Panc1 (cell line): ENCODE results near the gene TRAPPC1. TPM values are rescaled to one million over a fixed set of nuclear protein-coding genes. Genes with fewer than 3 reads are reported as not detected.
A peak's percentile ranks its signal among the peaks of the same experiment; 100 is the strongest.

Experiments used
- ATAC-seq: fragments of 200-7000 bp; cut with Tn5 transposase; 2 replicates; pipeline ENCODE4 v1.9.1; 2020; ENCODE audit warnings: mild to moderate bottlenecking, moderate library complexity
- BruUV-seq: library from RNA; stranded (reverse); fragments of 400-500 nt; replicated peaks from 2 replicates; lab custom pipeline; 2021; lab: Mats Ljungman, UMichigan
- CTCF ChIA-PET: fragments of 300-600 bp; sonication (Branson Sonifier 250); formaldehyde crosslinking; loops from one replicate; lab custom pipeline; 2022; ENCODE audit warnings: antibody characterized with exemption; lab: Charles Lee
- POLR2A ChIA-PET: fragments of 300-600 bp; sonication (Branson Sonifier 250); formaldehyde crosslinking; loops from one replicate; lab custom pipeline; 2022; ENCODE audit warnings: antibody characterized with exemption; lab: Charles Lee
- DNase-seq: peaks from one replicate; pipeline ENCODE4 v3.0.0-alpha.2; 2010; ENCODE audit warnings: low read depth, low spot score
- H3K27ac ChIP-seq: 2 replicates; pipeline ENCODE4 v1.5.1; 2011; ENCODE audit warnings: mild to moderate bottlenecking, low read length, inconsistent platforms
- H3K27me3 ChIP-seq: fragments of 200-500 bp; sonication (Bioruptor generic); 2 replicates; pipeline ENCODE4 v1.6.0; 2014; ENCODE audit warnings: low read length, inconsistent platforms; ENCODE audit not compliant: control insufficient read depth, insufficient read depth
- H3K36me3 ChIP-seq: fragments of 200-500 bp; sonication (Bioruptor generic); 2 replicates; pipeline ENCODE4 v1.5.1; 2014; ENCODE audit warnings: inconsistent platforms, mild to moderate bottlenecking, low read length, moderate library complexity; ENCODE audit not compliant: control insufficient read depth, insufficient read depth
- H3K4me1 ChIP-seq: 2 replicates; pipeline ENCODE4 v1.5.1; 2011; ENCODE audit warnings: inconsistent platforms, mild to moderate bottlenecking, low read length, moderate library complexity; ENCODE audit not compliant: control insufficient read depth, insufficient read depth
- H3K4me3 ChIP-seq, 2 experiments: 2 replicates each; pipeline ENCODE4 v1.5.1; 2011 to 2012; ENCODE audit warnings: low read depth in 2 of 2, low read length in 2 of 2, mild to moderate bottlenecking in 2 of 2, inconsistent platforms in 1 of 2, moderate library complexity in 1 of 2
- H3K9me3 ChIP-seq: fragments of 200-500 bp; sonication (Bioruptor generic); 2 replicates; pipeline ENCODE4 v1.5.1; 2014; ENCODE audit warnings: low read depth, mild to moderate bottlenecking, inconsistent platforms, low read length, moderate library complexity; ENCODE audit not compliant: control insufficient read depth, insufficient read depth
- POLR2AphosphoS5 ChIP-seq: IDR thresholded peaks from 2 replicates; pipeline ENCODE4 v1.6.1; 2012; ENCODE audit warnings: mild to moderate bottlenecking, low read depth, low read length, moderate library complexity
- REST ChIP-seq, 2 experiments: IDR thresholded peaks; 2 replicates each; pipeline ENCODE4 v1.6.1; 2011 to 2012; ENCODE audit warnings: low read depth in 2 of 2, control low read depth in 1 of 2, low read length in 1 of 2, mild to moderate bottlenecking in 1 of 2, moderate library complexity in 1 of 2; ENCODE audit not compliant: insufficient read depth in 1 of 2
- SIN3A ChIP-seq: IDR thresholded peaks from 2 replicates; pipeline ENCODE4 v1.6.1; 2012; ENCODE audit warnings: low read depth, mild to moderate bottlenecking, low read length, moderate library complexity, borderline replicate concordance; ENCODE audit not compliant: insufficient read depth
- TCF7L2 ChIP-seq: IDR thresholded peaks from 2 replicates; pipeline ENCODE4 v1.6.1; 2011; ENCODE audit warnings: mild to moderate bottlenecking, low read depth, low read length, inconsistent platforms
- in situ Hi-C: cut with HindIII; loops from 2 replicates; pipeline ENCODE4 v1.10.0; 2016; ENCODE audit warnings: low sequenced_read_pairs, low pct_unique_long_range_greater_than_20kb
- intact Hi-C: fragments of 100-400 bp; cut with micrococcal nuclease; formaldehyde crosslinking; loops from one replicate; pipeline ENCODE4 v1.10.0; 2022; ENCODE audit not compliant: unreplicated experiment
- total RNA-seq: library from RNA; stranded (reverse); gene quantifications from one replicate; pipeline ENCODE4 v1.2.1, GENCODE V29; 2021; ENCODE audit not compliant: unreplicated experiment
- TF ChIP-seq, protein P1 (sequence below): fragments of 450-650 bp; IDR thresholded peaks from 2 replicates; pipeline ENCODE4 v1.5.1; 2017; ENCODE audit warnings: mild to moderate bottlenecking

The TRAPPC1 gene
- total RNA-seq, 1 experiment from 2014 or later: 154 TPM

DNA sequence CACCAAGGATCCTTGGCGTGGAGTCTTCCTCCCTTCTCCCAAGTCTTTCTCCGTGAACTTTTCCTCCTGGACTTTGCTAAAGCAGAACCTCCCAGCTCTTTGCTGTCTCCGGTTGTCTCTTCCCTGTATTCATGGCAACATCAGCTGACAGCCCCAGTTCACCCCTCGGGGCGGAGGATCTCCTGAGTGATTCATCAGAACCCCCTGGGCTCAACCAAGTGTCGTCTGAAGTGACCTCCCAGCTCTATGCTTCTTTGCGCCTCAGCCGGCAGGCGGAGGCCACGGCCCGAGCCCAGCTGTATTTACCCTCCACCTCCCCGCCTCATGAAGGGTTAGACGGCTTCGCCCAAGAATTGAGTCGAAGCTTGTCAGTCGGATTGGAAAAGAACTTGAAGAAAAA, 1.2 kb upstream of the TRAPPC1 start:
- Histone ChIP-seq H3K4me1 (peaks cover 6% of the 10 kb centered on the region), H3K9me3 (no peaks in the 10 kb centered on the region), H3K27ac (peak overlapping the region; percentile 98), H3K27me3 (no peaks in the 10 kb centered on the region), H3K36me3 (peaks cover 21% of the 10 kb centered on the region), H3K4me3 (peak overlapping the region; percentile 97 to 99)
- no peak for ATAC-seq
- ChIA-PET CTCF (interaction anchor here (0.6 to 0.9 kb wide), 3 partner anchors 40 to 104 kb away, joined by 4 to 6 read pairs (median 4); no protein-coding TSS in a partner anchor), POLR2A (interaction anchor here (0.6 to 1.1 kb wide), 2 partner anchors 16 to 900 kb away, joined by 3 to 6 read pairs; no protein-coding TSS in a partner anchor)
- intact Hi-C loops: loop anchor here (2.0 kb wide), 1 partner anchor 34 kb away; no protein-coding TSS in a partner anchor
- no TSS peak for BruUV-seq
- TF ChIP-seq REST (IDR thresholded peaks at IDR 0.05; ENCODE audit: insufficient read depth in 1 of 2, low read depth in 2 of 2, low read length in 1 of 2): no peak
- no peak for TF ChIP-seq SIN3A
- TF ChIP-seq POLR2AphosphoS5: no peak
- TF ChIP-seq, protein P1, sequence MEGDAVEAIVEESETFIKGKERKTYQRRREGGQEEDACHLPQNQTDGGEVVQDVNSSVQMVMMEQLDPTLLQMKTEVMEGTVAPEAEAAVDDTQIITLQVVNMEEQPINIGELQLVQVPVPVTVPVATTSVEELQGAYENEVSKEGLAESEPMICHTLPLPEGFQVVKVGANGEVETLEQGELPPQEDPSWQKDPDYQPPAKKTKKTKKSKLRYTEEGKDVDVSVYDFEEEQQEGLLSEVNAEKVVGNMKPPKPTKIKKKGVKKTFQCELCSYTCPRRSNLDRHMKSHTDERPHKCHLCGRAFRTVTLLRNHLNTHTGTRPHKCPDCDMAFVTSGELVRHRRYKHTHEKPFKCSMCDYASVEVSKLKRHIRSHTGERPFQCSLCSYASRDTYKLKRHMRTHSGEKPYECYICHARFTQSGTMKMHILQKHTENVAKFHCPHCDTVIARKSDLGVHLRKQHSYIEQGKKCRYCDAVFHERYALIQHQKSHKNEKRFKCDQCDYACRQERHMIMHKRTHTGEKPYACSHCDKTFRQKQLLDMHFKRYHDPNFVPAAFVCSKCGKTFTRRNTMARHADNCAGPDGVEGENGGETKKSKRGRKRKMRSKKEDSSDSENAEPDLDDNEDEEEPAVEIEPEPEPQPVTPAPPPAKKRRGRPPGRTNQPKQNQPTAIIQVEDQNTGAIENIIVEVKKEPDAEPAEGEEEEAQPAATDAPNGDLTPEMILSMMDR: no peak
- TF ChIP-seq TCF7L2: no peak
- in situ Hi-C loops: no loop called here
- DNase-seq: no peak

DNA sequence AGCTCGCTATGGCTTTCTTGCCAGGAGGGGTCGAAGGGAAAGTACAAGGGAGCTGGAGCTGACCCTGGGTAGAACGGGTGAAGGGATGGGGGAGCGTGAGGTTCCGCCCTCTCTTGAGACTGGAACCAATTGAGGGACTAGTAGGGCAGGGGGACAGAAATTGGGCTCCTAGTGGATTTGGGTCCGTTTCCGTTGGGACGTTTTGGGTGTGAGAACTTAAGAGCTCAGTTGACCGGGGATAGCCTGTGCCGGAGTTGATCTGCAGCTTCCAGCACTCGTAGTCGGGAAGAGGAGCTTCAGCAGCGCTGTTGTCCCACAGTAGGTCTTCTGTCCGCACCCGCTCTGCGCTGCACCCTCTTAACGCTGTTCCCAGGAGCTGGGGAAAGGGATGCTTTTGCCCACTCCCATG, 741 bp upstream of the TRAPPC1 start:
- in situ Hi-C loops: no loop called here
- DNase-seq: no peak
- Histone ChIP-seq H3K27me3 (no peaks in the 10 kb centered on the region), H3K27ac (peak overlapping the region; percentile 98), H3K36me3 (peaks cover 21% of the 10 kb centered on the region), H3K4me3 (peak overlapping the region; percentile 97 to 99), H3K4me1 (peaks cover 6% of the 10 kb centered on the region), H3K9me3 (no peaks in the 10 kb centered on the region)
- ChIA-PET POLR2A (interaction anchor here (0.6 to 1.1 kb wide), 3 partner anchors 16 to 900 kb away, joined by 3 to 6 read pairs (median 3); partner anchors contain the start of gene POLR2A), CTCF (interaction anchor here (0.5 to 0.9 kb wide), 4 partner anchors 40 to 92 kb away, joined by 3 to 4 read pairs (median 4); no protein-coding TSS in a partner anchor)
- BruUV-seq: TSS peak; percentile 93
- TF ChIP-seq SIN3A (0 out of 2 replicates have a peak, but pooled peaks have one; percentile 18), REST (IDR thresholded peaks at IDR 0.05; ENCODE audit: insufficient read depth in 1 of 2, low read depth in 2 of 2, low read length in 1 of 2) (no peak)
- peak; percentile 70 for ATAC-seq
- intact Hi-C loops: loop anchor here (2.0 kb wide), 1 partner anchor 34 kb away; no protein-coding TSS in a partner anchor
